ENCODE measurements around the gene PDCD1. TPM values are rescaled to one million over a fixed set of nuclear protein-coding genes. Genes with fewer than 3 reads are reported as not detected.

The PDCD1 gene
- total and polyA plus RNA-seq, 2 of the 13 experiments (the other 11 are each of a cell fraction or from before 2014, with no cell fraction given), result 0.04 TPM; not detected in 1

- TF ChIP-seq, protein P1, sequence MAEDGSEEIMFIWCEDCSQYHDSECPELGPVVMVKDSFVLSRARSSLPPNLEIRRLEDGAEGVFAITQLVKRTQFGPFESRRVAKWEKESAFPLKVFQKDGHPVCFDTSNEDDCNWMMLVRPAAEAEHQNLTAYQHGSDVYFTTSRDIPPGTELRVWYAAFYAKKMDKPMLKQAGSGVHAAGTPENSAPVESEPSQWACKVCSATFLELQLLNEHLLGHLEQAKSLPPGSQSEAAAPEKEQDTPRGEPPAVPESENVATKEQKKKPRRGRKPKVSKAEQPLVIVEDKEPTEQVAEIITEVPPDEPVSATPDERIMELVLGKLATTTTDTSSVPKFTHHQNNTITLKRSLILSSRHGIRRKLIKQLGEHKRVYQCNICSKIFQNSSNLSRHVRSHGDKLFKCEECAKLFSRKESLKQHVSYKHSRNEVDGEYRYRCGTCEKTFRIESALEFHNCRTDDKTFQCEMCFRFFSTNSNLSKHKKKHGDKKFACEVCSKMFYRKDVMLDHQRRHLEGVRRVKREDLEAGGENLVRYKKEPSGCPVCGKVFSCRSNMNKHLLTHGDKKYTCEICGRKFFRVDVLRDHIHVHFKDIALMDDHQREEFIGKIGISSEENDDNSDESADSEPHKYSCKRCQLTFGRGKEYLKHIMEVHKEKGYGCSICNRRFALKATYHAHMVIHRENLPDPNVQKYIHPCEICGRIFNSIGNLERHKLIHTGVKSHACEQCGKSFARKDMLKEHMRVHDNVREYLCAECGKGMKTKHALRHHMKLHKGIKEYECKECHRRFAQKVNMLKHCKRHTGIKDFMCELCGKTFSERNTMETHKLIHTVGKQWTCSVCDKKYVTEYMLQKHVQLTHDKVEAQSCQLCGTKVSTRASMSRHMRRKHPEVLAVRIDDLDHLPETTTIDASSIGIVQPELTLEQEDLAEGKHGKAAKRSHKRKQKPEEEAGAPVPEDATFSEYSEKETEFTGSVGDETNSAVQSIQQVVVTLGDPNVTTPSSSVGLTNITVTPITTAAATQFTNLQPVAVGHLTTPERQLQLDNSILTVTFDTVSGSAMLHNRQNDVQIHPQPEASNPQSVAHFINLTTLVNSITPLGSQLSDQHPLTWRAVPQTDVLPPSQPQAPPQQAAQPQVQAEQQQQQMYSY (CRISPR knock-in tag; IDR thresholded peaks at IDR 0.05), result no peak
- TF ChIP-seq ZNF205 (CRISPR knock-in tag; IDR thresholded peaks at IDR 0.05) (no peak), ZNF230 (CRISPR knock-in tag; IDR thresholded peaks at IDR 0.05) (0 out of 2 replicates have a peak, but pooled peaks have one; percentile 22), ZBTB44 (CRISPR knock-in tag; IDR thresholded peaks at IDR 0.05) (no peak), NPAS2 (CRISPR knock-in tag; IDR thresholded peaks at IDR 0.05; ENCODE audit: borderline replicate concordance) (no peak), TEAD2 (CRISPR knock-in tag; IDR thresholded peaks at IDR 0.05) (no peak), PBX2 (CRISPR knock-in tag; IDR thresholded peaks at IDR 0.05) (no peak), NFIC (IDR thresholded peaks at IDR 0.05; ENCODE audit: low read length) (no peak), EP300 (IDR thresholded peaks at IDR 0.05; ENCODE audit: low read depth in 2 of 2, low read length in 2 of 2) (no peak), EP300 (CRISPR knock-in tag; IDR thresholded peaks at IDR 0.05; ENCODE audit: borderline replicate concordance) (no peak), SKIL (CRISPR knock-in tag; IDR thresholded peaks at IDR 0.05; ENCODE audit: borderline replicate concordance) (no peak), ATAD3A (CRISPR knock-in tag; IDR thresholded peaks at IDR 0.05) (no peak), IKZF5 (CRISPR knock-in tag; IDR thresholded peaks at IDR 0.05) (no peak)
- TF ChIP-seq, protein P2, sequence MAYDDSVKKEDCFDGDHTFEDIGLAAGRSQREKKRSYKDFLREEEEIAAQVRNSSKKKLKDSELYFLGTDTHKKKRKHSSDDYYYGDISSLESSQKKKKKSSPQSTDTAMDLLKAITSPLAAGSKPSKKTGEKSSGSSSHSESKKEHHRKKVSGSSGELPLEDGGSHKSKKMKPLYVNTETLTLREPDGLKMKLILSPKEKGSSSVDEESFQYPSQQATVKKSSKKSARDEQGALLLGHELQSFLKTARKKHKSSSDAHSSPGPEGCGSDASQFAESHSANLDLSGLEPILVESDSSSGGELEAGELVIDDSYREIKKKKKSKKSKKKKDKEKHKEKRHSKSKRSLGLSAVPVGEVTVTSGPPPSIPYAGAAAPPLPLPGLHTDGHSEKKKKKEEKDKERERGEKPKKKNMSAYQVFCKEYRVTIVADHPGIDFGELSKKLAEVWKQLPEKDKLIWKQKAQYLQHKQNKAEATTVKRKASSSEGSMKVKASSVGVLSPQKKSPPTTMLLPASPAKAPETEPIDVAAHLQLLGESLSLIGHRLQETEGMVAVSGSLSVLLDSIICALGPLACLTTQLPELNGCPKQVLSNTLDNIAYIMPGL (CRISPR knock-in tag; IDR thresholded peaks at IDR 0.05; ENCODE audit: borderline replicate concordance in 1 of 2, low read depth in 1 of 2), result no peak
Measured at GRCh38 chr2:241859017-241859435, 332 bp upstream of the PDCD1 start (continued).
